Nephron progenitor cell (in vitro differentiated cells): Measurements from ENCODE around the gene ABCC11.
A peak's percentile ranks its signal among the peaks of the same experiment; 100 is the strongest.

Source experiments
- DNase-seq: peaks from one replicate; pipeline ENCODE4 v3.0.0; 2021
- H3K27ac Mint-ChIP-seq: 2 replicates; pipeline ENCODE4 v1.8.0; 2021; ENCODE audit warnings: mild to moderate bottlenecking, moderate library complexity, mixed read lengths
- H3K27me3 Mint-ChIP-seq: 2 replicates; pipeline ENCODE4 v1.8.0; 2021; ENCODE audit warnings: mild to moderate bottlenecking, low read depth, mixed read lengths; ENCODE audit not compliant: poor library complexity
- H3K36me3 Mint-ChIP-seq: 2 replicates; pipeline ENCODE4 v1.8.0; 2021; ENCODE audit warnings: low read depth, mixed read lengths
- H3K4me1 Mint-ChIP-seq: 2 replicates; pipeline ENCODE4 v1.8.0; 2021; ENCODE audit warnings: mixed read lengths
- H3K4me3 Mint-ChIP-seq: 2 replicates; pipeline ENCODE4 v1.8.0; 2021; ENCODE audit warnings: mild to moderate bottlenecking, moderate library complexity, mixed read lengths
- H3K9me3 Mint-ChIP-seq: 2 replicates; pipeline ENCODE4 v1.8.0; 2021; ENCODE audit warnings: mild to moderate bottlenecking, moderate library complexity, mixed read lengths
- TF ChIP-seq, protein P1 (sequence below): fragments of 200-600 bp; sonication (generic); IDR thresholded peaks from 2 replicates; pipeline ENCODE4 v1.5.0; 2021; ENCODE audit warnings: antibody characterized with exemption

Gene ABCC11

GRCh38 chr16:48247311-48247710, at the start of gene ABCC11:
Gene ABCC11 (minus strand): TSS chr16:48247539. CDS start chr16:48231921, 15,618 bp downstream.
- peaks cover 20% of the 10 kb centered on the region for H3K4me1 Mint-ChIP-seq
- TF ChIP-seq, protein P1, sequence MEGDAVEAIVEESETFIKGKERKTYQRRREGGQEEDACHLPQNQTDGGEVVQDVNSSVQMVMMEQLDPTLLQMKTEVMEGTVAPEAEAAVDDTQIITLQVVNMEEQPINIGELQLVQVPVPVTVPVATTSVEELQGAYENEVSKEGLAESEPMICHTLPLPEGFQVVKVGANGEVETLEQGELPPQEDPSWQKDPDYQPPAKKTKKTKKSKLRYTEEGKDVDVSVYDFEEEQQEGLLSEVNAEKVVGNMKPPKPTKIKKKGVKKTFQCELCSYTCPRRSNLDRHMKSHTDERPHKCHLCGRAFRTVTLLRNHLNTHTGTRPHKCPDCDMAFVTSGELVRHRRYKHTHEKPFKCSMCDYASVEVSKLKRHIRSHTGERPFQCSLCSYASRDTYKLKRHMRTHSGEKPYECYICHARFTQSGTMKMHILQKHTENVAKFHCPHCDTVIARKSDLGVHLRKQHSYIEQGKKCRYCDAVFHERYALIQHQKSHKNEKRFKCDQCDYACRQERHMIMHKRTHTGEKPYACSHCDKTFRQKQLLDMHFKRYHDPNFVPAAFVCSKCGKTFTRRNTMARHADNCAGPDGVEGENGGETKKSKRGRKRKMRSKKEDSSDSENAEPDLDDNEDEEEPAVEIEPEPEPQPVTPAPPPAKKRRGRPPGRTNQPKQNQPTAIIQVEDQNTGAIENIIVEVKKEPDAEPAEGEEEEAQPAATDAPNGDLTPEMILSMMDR: no peak
- peaks cover 7% of the 10 kb centered on the region for H3K9me3 Mint-ChIP-seq
- no peak for DNase-seq
- peak within 1 kb of the TSS; percentile 98 for H3K4me3 Mint-ChIP-seq
- no peaks in the 10 kb centered on the region for H3K36me3 Mint-ChIP-seq
- no peaks in the 10 kb centered on the region for H3K27me3 Mint-ChIP-seq
- peak within 1 kb of the TSS; percentile 64 for H3K27ac Mint-ChIP-seq

DNA sequence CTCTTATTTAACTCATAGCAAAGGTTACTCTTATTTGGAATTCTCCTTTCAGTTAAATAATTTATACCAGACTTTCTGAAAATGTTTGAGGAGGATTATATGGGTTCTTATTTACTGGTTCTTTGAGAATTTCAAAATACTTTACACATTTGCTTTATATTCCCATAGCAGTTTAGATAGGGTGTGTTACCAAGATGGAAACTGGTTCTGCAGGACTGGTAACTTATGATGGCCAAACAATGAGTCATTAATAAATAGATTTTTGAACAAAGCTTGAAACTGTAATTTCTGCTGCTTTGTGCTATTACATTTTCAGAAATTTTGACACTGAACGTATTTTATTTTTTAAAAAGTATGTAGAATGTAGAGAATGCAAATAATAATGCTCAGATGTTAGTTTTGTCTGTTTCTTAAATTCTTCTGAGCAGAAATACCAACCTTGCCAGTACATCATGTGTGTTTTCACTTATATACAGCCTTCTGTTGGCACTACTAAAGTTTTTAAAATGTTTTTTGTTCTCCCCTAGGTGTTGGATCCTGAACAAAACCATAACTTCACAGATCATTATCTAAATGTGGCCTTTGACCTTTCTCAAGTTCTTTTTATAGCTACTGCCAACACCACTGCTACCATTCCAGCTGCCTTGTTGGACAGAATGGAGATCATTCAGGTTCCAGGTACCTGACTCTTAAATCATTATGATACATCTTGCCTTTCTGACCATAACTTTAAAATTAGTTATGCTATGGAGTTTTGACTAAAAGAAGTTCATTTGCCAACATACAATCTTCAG, 48.3 kb upstream of the ABCC11 start:
- Mint-ChIP-seq H3K27ac (no peak overlapping the region), H3K27me3 (no peaks in the 10 kb centered on the region), H3K4me3 (no peak overlapping the region), H3K36me3 (peaks cover 88% of the 10 kb centered on the region), H3K4me1 (peaks cover 14% of the 10 kb centered on the region), H3K9me3 (peaks cover 5% of the 10 kb centered on the region)
- TF ChIP-seq, protein P1: no peak
- DNase-seq: no peak

DNA sequence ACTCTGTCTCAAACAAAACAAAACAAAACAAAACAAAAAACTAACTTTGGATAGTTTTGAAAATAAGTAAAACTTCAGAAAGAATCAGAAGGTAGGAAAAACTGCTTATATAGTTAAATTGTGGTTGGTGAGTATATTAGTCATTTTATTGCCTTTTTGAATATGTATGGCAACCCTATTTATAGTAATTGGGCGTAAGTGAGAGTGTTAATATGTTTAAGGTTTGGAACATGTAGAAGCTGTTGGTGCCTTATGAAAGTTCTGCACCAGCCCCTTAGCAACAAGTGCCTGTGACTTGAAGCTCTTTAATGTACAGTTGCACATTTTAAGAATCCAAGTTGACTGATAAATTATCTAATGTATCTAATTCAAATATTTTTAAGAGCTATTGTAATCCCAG, 47.4 kb upstream of the ABCC11 start:
- no peaks in the 10 kb centered on the region for H3K27me3 Mint-ChIP-seq
- DNase-seq: no peak
- no peak overlapping the region for H3K4me3 Mint-ChIP-seq
- peaks cover 88% of the 10 kb centered on the region for H3K36me3 Mint-ChIP-seq
- H3K9me3 Mint-ChIP-seq: peaks cover 5% of the 10 kb centered on the region
- TF ChIP-seq, protein P1: no peak
- no peak overlapping the region for H3K27ac Mint-ChIP-seq
- peaks cover 14% of the 10 kb centered on the region for H3K4me1 Mint-ChIP-seq

GRCh38 chr16:48292452-48292851, 45.1 kb upstream of the ABCC11 start:
- Mint-ChIP-seq H3K4me3 (no peak overlapping the region), H3K36me3 (peaks cover 92% of the 10 kb centered on the region), H3K27ac (peak overlapping the region; percentile 44), H3K4me1 (peaks cover 14% of the 10 kb centered on the region), H3K9me3 (peaks cover 11% of the 10 kb centered on the region), H3K27me3 (no peaks in the 10 kb centered on the region)
- no peak for DNase-seq
- TF ChIP-seq, protein P1: no peak

- H3K4me3 Mint-ChIP-seq: no peak overlapping the region
- H3K27me3 Mint-ChIP-seq: no peaks in the 10 kb centered on the region
- peaks cover 92% of the 10 kb centered on the region for H3K36me3 Mint-ChIP-seq
- H3K4me1 Mint-ChIP-seq: peaks cover 14% of the 10 kb centered on the region
- DNase-seq: no peak
- H3K27ac Mint-ChIP-seq: peak overlapping the region; percentile 50
- peaks cover 18% of the 10 kb centered on the region for H3K9me3 Mint-ChIP-seq
- TF ChIP-seq, protein P1: no peak
Measured at GRCh38 chr16:48291754-48292153, 44.4 kb upstream of the ABCC11 start.

DNA sequence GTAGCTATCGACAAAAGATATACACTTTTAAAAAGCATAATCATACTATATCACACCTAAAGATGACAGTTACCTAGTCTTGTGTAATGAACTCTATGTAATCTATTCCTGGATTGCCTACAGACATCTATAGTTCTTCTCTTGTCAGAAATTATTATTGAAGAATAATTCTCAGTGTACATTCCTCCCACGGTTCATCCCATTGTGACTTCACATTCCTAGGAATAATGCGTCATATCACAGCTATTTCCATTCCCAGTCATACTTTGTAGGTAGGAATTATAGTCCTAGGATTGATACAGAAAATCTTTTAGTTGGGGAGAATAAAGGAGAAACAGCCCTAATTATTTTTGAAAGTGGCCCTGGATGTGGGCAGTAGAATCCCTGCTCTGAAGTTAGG, 44.0 kb upstream of the ABCC11 start:
- H3K27ac Mint-ChIP-seq: no peak overlapping the region
- TF ChIP-seq, protein P1: no peak
- H3K4me1 Mint-ChIP-seq: peaks cover 14% of the 10 kb centered on the region
- peaks cover 92% of the 10 kb centered on the region for H3K36me3 Mint-ChIP-seq
- H3K4me3 Mint-ChIP-seq: no peak overlapping the region
- H3K9me3 Mint-ChIP-seq: peaks cover 22% of the 10 kb centered on the region
- peaks cover 3% of the 10 kb centered on the region for H3K27me3 Mint-ChIP-seq
- no peak for DNase-seq
